K562 (cell line): ENCODE results near the gene EFCAB12. TPM values are rescaled to one million over a fixed set of nuclear protein-coding genes. Genes with fewer than 3 reads are reported as not detected.

Experiments
- ATAC-seq: fragments of 200-7000 bp; cut with Tn5 transposase; 3 replicates; pipeline ENCODE4 v1.9.1; 2020; ENCODE audit warnings: moderate library complexity
- BruUV-seq: library from RNA; stranded (reverse); fragments of 400-500 nt; replicated peaks from 2 replicates; lab custom pipeline; 2021; lab: Mats Ljungman, UMichigan
- CTCF ChIA-PET: fragments of 300-600 bp; formaldehyde crosslinking; extraction: SDS; loops from one replicate; lab custom pipeline; 2021; ENCODE audit warnings: low intra/inter-chr PET ratio; lab: Yijun Ruan, JAX
- POLR2A ChIA-PET: fragments of 300-600, 350-650 bp; sonication (Branson Sonifier 250); formaldehyde crosslinking; extraction: SDS; loops from one replicate; lab custom pipeline; 2021; ENCODE audit warnings: antibody characterized with exemption, inconsistent platforms; lab: Yijun Ruan, JAX
- DNase-seq, 4 experiments: peaks; one replicate each; pipeline versions ENCODE4 v3.0.0 to v3.0.0-alpha.2; 2011 to 2018; ENCODE audit warnings: low spot score in 3 of 4, mixed read lengths in 3 of 4; ENCODE audit errors: extremely low read depth in 1 of 4
- FAIRE-seq: peaks from 2 replicates; lab custom pipeline; 2011; peaks lifted over from hg19 to GRCh38; lab: Jason Lieb, UNC
- H2AFZ ChIP-seq: 2 replicates; pipeline ENCODE4 v1.6.0; 2011; ENCODE audit warnings: low read depth, low read length, control low read depth, inconsistent platforms
- H3K27ac ChIP-seq: fragments of 200-600 bp; 3 replicates; pipeline ENCODE4 v1.8.0; 2011; ENCODE audit warnings: low read depth, mild to moderate bottlenecking, control low read depth, inconsistent platforms, low read length, moderate library complexity, mixed read lengths; ENCODE audit errors: extremely low read depth
- H3K27me3 ChIP-seq, 2 experiments: fragments of 300-600 bp in 1 of 2; 2 replicates in 1 of 2; 3 replicates in 1 of 2; pipeline versions ENCODE4 v1.6.0 to v1.8.0; 2011; ENCODE audit warnings: inconsistent platforms in 2 of 2, low read length in 2 of 2, mild to moderate bottlenecking in 1 of 2, mixed read lengths in 1 of 2, moderate library complexity in 1 of 2; ENCODE audit not compliant: control insufficient read depth in 2 of 2, insufficient read depth in 2 of 2
- H3K36me3 ChIP-seq: fragments of 300-600 bp; 3 replicates; pipeline ENCODE4 v1.8.0; 2011; ENCODE audit warnings: mild to moderate bottlenecking, low read length, inconsistent platforms; ENCODE audit not compliant: control insufficient read depth, insufficient read depth
- H3K4me1 ChIP-seq, 2 experiments: fragments of 200-600 bp in 1 of 2; replicated peaks in 1 of 2; 2 replicates in 1 of 2; 3 replicates in 1 of 2; pipeline versions ENCODE4 v1.5.1 to v1.8.0; 2011; ENCODE audit warnings: inconsistent platforms in 2 of 2, low read length in 2 of 2, mild to moderate bottlenecking in 1 of 2, mixed read lengths in 1 of 2, moderate library complexity in 1 of 2; ENCODE audit not compliant: control insufficient read depth in 2 of 2, insufficient read depth in 2 of 2
- H3K4me2 ChIP-seq: 2 replicates; pipeline ENCODE4 v1.6.1; 2011; ENCODE audit warnings: low read length, control low read depth, inconsistent platforms, mixed read lengths; ENCODE audit not compliant: insufficient read depth
- H3K4me3 ChIP-seq: fragments of 200-600 bp; sonication (generic), shearing (Covaris generic); 2 replicates; pipeline ENCODE4 v1.5.1; 2016; ENCODE audit warnings: control low read depth, inconsistent platforms
- H3K79me2 ChIP-seq: fragments of 200-600 bp; 3 replicates; pipeline ENCODE4 v1.8.0; 2011; ENCODE audit warnings: low read length, inconsistent platforms; ENCODE audit not compliant: control insufficient read depth, insufficient read depth
- H3K9ac ChIP-seq, 2 experiments: 2 replicates each; pipeline versions ENCODE4 v1.6.0 to v1.6.1; 2011; ENCODE audit warnings: low read depth in 2 of 2, low read length in 2 of 2, control low read depth in 1 of 2, inconsistent platforms in 1 of 2, mild to moderate bottlenecking in 1 of 2, mixed read lengths in 1 of 2; ENCODE audit not compliant: insufficient read depth in 1 of 2
- H3K9me1 ChIP-seq: one replicate; pipeline ENCODE4 v1.6.0; 2011; ENCODE audit warnings: inconsistent platforms, mild to moderate bottlenecking, low read length, moderate library complexity; ENCODE audit not compliant: control insufficient read depth, insufficient read depth
- H3K9me3 ChIP-seq: replicated peaks from 2 replicates; pipeline ENCODE4 v1.5.1; 2011; ENCODE audit warnings: low read depth, low read length, inconsistent platforms; ENCODE audit not compliant: control insufficient read depth, insufficient read depth
- H4K20me1 ChIP-seq: replicated peaks from 2 replicates; pipeline ENCODE4 v1.6.1; 2011; ENCODE audit warnings: low read length, inconsistent platforms, mixed read lengths; ENCODE audit not compliant: control insufficient read depth, insufficient read depth
- ARID1B ChIP-seq: fragments of 450-650 bp; IDR thresholded peaks from 2 replicates; pipeline ENCODE4 v1.6.1; 2016; ENCODE audit warnings: antibody characterized with exemption, mild to moderate bottlenecking, inconsistent platforms
- CREB1 ChIP-seq, 2 experiments: sonication (generic) in 1 of 2; formaldehyde crosslinking in 1 of 2; IDR thresholded peaks; 2 replicates each; pipeline versions ENCODE4 v1.6.1 to v1.8.0; 2012 to 2022; ENCODE audit warnings: inconsistent platforms in 1 of 2, mild to moderate bottlenecking in 1 of 2, missing genetic modification reagents in 1 of 2, moderate library complexity in 1 of 2
- DACH1 ChIP-seq: fragments of 450-650 bp; IDR thresholded peaks from 2 replicates; pipeline ENCODE4 v1.6.1; 2018; ENCODE audit not compliant: partially characterized antibody
- GTF2A2 ChIP-seq: IDR thresholded peaks from 2 replicates; pipeline ENCODE4 v1.6.1; 2016; ENCODE audit warnings: mild to moderate bottlenecking, missing genetic modification characterization, missing compliant biosample characterization
- KLF16 ChIP-seq: IDR thresholded peaks from 2 replicates; pipeline ENCODE4 v1.6.1; 2016; ENCODE audit warnings: antibody characterized with exemption
- LCOR ChIP-seq: sonication (generic); formaldehyde crosslinking; IDR thresholded peaks from 2 replicates; pipeline ENCODE4 v1.8.0; 2022; ENCODE audit warnings: mild to moderate bottlenecking, missing genetic modification reagents
- MEIS2 ChIP-seq: fragments of 450-650 bp; IDR thresholded peaks from 2 replicates; pipeline ENCODE4 v1.6.1; 2014; ENCODE audit warnings: mild to moderate bottlenecking; ENCODE audit not compliant: partially characterized antibody
- NCOR1 ChIP-seq: fragments of 450-650 bp; IDR thresholded peaks from 2 replicates; pipeline ENCODE4 v1.6.1; 2016; ENCODE audit warnings: mild to moderate bottlenecking, moderate library complexity
- NONO ChIP-seq, 2 experiments: fragments of 200-400 bp in 1 of 2; fragments of 450-650 bp in 1 of 2; formaldehyde crosslinking in 1 of 2; IDR thresholded peaks; 2 replicates each; pipeline ENCODE4 v1.6.1; 2017; ENCODE audit warnings: low read depth in 2 of 2, mild to moderate bottlenecking in 2 of 2, moderate library complexity in 2 of 2, low read length in 1 of 2
- POLR2B ChIP-seq: fragments of 450-650 bp; IDR thresholded peaks from 2 replicates; pipeline ENCODE4 v1.6.1; 2018; ENCODE audit warnings: low read depth; ENCODE audit not compliant: partially characterized antibody
- RBM25 ChIP-seq: fragments of 200-400 bp; formaldehyde crosslinking; IDR thresholded peaks from 2 replicates; pipeline ENCODE4 v1.6.1; 2018; ENCODE audit warnings: low read length, low read depth, moderate library complexity; ENCODE audit not compliant: severe bottlenecking
- SMAD4 ChIP-seq: fragments of 250-450 bp; sonication (Bioruptor Pico); conservative IDR thresholded peaks from 2 replicates; pipeline ENCODE4 v1.8.0; 2021; ENCODE audit warnings: inconsistent platforms, mild to moderate bottlenecking, moderate library complexity
- TAL1 ChIP-seq: fragments of 450-650 bp; IDR thresholded peaks from 2 replicates; pipeline ENCODE4 v1.6.1; 2016; ENCODE audit warnings: mild to moderate bottlenecking
- TRIM24 ChIP-seq, 2 experiments: fragments of 450-650 bp; IDR thresholded peaks; 2 replicates each; pipeline ENCODE4 v1.6.1; 2016
- WGBS: fragments of 100-300 bp; shearing (Covaris generic); methylation state at CpG from one replicate; pipeline ENCODE4 v1.1.6; 2016; ENCODE audit warnings: low coverage, mixed read lengths; ENCODE audit not compliant: insufficient coverage; ENCODE audit errors: missing lambda C conversion rate; 5-methylcytosine and 5-hydroxymethylcytosine counted together
- in situ Hi-C: fragments of 300-500 bp; cut with MboI; formaldehyde crosslinking; loops from 4 replicates; pipeline ENCODE4 v1.15.0; 2018; ENCODE audit warnings: inconsistent platforms, mixed read lengths
- intact Hi-C: fragments of 100-400 bp; cut with micrococcal nuclease; formaldehyde crosslinking; loops from 2 replicates; pipeline ENCODE4 v1.14.2; 2022
- polyA plus RNA-seq, 8 experiments: library from polyadenylated mRNA; depleted of rRNA in 4 of 8; stranded (reverse) in 5 of 8; unstranded in 3 of 8; fragments of >200 nt; fragmentation: Nextera tagmentation in 2 of 8; fragmentation: Illumina TruSeq in 1 of 8; extraction: Ambion mirVana in 2 of 8; extraction: Trizol in 1 of 8; gene quantifications; 2 replicates each; pipeline versions ENCODE4 v1.2.1 to v1.2.3, GENCODE V29; 2011 to 2014; ENCODE audit warnings: inconsistent platforms in 1 of 8, missing spikeins in 1 of 8
- total RNA-seq, 7 experiments: library from RNA; depleted of rRNA in 6 of 7; stranded (reverse); fragments of >200 nt in 6 of 7; fragmentation: Illumina TruSeq in 2 of 7; extraction: Trizol in 2 of 7; gene quantifications; 2 replicates each; pipeline versions ENCODE4 v1.2.1 to v1.2.3, GENCODE V29; 2011 to 2021; ENCODE audit warnings: low replicate concordance in 1 of 7
- TF ChIP-seq, protein P1 (sequence below): fragments of 450-650 bp; IDR thresholded peaks from 2 replicates; pipeline ENCODE4 v1.6.1; 2016

EFCAB12 gene
- total and polyA plus RNA-seq, 9 of the 15 experiments (the other 6 are each of a cell fraction or from before 2014, with no cell fraction given) = 0.08 to 0.95 (median 0.56) TPM; not detected in 1

DNA sequence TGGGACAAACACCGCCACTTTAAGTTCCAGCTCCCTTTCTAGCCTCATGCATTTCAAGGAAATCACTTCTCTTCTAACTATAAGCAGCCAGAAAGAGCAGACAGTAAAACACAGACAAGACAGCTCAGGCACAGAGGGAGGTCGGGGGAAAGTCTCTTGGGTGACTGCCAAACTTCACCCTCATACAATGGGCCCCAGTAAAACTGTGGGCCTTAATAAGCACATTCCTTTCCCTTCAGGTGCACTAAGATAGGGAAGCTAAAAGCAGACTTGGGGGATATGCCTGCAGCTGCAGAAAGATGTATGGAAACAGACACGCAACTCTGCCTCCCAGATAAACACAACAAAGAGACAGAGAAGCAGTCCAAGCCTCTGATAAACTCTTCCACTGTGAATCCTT lies 15.2 kb downstream of the EFCAB12 start (continued):
- TF ChIP-seq TAL1 (peak; percentile 81), NONO (IDR thresholded peaks at IDR 0.05; ENCODE audit: low read depth in 2 of 2, low read length in 1 of 2) (peak in 1 of 2 experiments; percentile 67; a peak in 1 of 4 replicates), NCOR1 (peak; percentile 87), SMAD4 (CRISPR knock-in tag) (peak; percentile 67), KLF16 (0 out of 2 replicates have a peak, but pooled peaks have one; percentile 48), ARID1B (peak; percentile 71; the same call in 1 of the 2 replicates), TRIM24 (IDR thresholded peaks at IDR 0.05) (peak; percentile 45 to 55; a peak in 3 of 4 replicates), LCOR (CRISPR knock-in tag) (peak; percentile 1; the same call in 1 of the 2 replicates)

DNA sequence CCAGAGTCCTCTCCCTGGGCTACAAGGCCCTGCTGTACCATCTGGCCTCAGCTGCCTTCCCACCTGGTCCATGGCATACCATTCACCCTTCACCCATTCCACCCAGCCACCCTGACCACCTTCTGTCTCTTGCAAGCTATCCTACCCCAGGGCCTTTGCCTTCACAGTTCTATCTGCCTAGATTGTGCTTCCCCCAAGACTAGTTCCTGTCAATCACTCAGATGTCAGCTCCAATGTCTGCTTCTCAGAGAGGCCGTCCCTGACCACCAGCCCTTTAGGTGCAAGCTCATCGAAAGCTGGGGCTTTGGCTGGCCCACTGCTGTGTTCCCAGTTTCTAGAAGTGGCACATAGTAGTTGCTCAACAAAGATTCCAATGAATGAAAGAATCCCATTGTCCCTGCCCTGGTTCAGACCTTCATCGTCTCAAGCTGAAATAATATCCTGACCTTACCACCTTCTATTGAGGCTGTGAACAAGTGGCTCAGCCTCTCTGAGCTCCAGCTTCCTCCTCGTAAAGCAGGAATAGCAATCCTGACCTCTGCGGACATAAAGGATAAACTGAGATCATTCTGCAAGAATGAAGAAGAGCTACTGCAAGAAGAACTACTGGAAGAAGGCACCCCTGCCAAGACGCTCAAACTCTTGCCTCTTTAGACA lies 15.8 kb downstream of the EFCAB12 start:
- ATAC-seq (no peak), DNase-seq (no peak), FAIRE-seq (no peak)
- H3K9me3 ChIP-seq = no peaks in the 10 kb centered on the region
- no peaks in the 10 kb centered on the region for H3K79me2 ChIP-seq
- no peaks in the 10 kb centered on the region for H3K36me3 ChIP-seq
- BruUV-seq = no TSS peak
- CTCF ChIA-PET = no interaction called here
- H3K4me1 ChIP-seq = peaks cover 27 to 43% of the 10 kb centered on the region in 2 experiments
- no peak overlapping the region for H3K4me3 ChIP-seq
- WGBS = 24% methylated on average over 6 of the region's 6 CpGs
- H3K27ac ChIP-seq = peak overlapping the region; percentile 20; the same call in 1 of the 3 replicates
- in situ Hi-C loops (no loop called here), intact Hi-C loops (loop anchor here (1.0 to 10.0 kb wide), 2 partner anchors 12 to 88 kb away; no protein-coding TSS in a partner anchor)
- H3K9me1 ChIP-seq = no peaks in the 10 kb centered on the region
- no peaks in the 10 kb centered on the region for H3K27me3 ChIP-seq
- TF ChIP-seq CREB1 (IDR thresholded peaks at IDR 0.05) (no peak), CREB1 (CRISPR knock-in tag; IDR thresholded peaks at IDR 0.05) (no peak), MEIS2 (peak; percentile 29), DACH1 (peak; percentile 3), RBM25 (peak; percentile 9), POLR2B (no peak), GTF2A2 (tag) (no peak)
- TF ChIP-seq, protein P1, sequence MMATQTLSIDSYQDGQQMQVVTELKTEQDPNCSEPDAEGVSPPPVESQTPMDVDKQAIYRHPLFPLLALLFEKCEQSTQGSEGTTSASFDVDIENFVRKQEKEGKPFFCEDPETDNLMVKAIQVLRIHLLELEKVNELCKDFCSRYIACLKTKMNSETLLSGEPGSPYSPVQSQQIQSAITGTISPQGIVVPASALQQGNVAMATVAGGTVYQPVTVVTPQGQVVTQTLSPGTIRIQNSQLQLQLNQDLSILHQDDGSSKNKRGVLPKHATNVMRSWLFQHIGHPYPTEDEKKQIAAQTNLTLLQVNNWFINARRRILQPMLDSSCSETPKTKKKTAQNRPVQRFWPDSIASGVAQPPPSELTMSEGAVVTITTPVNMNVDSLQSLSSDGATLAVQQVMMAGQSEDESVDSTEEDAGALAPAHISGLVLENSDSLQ = peak; percentile 84
- H4K20me1 ChIP-seq = no peaks in the 10 kb centered on the region
- no peak overlapping the region for H2AFZ ChIP-seq
- H3K9ac ChIP-seq = peak overlapping the region in 1 of 2 experiments; percentile 6; a peak in 1 of 4 replicates
- peak overlapping the region; percentile 48 for H3K4me2 ChIP-seq
- POLR2A ChIA-PET = interaction anchor here (0.6 to 3.3 kb wide), 8 partner anchors 9 to 251 kb away, joined by 3 to 26 read pairs (median 5); partner anchors contain the start of genes EFCAB12, IFT122 and MBD4
